Dermis lymphatic vessel endothelial cell (primary cell): Measurements from ENCODE around the gene CBL. TPM values are rescaled to one million over a fixed set of nuclear protein-coding genes. Genes with fewer than 3 reads are reported as not detected.

Source experiments
- total RNA-seq: library from RNA; depleted of rRNA; stranded (reverse); fragments of >200 nt; gene quantifications from 2 replicates; pipeline ENCODE4 v1.2.1, GENCODE V29; 2014

Gene CBL
- 8.1 and 8.8 TPM in 2 replicates for total RNA-seq

DNA sequence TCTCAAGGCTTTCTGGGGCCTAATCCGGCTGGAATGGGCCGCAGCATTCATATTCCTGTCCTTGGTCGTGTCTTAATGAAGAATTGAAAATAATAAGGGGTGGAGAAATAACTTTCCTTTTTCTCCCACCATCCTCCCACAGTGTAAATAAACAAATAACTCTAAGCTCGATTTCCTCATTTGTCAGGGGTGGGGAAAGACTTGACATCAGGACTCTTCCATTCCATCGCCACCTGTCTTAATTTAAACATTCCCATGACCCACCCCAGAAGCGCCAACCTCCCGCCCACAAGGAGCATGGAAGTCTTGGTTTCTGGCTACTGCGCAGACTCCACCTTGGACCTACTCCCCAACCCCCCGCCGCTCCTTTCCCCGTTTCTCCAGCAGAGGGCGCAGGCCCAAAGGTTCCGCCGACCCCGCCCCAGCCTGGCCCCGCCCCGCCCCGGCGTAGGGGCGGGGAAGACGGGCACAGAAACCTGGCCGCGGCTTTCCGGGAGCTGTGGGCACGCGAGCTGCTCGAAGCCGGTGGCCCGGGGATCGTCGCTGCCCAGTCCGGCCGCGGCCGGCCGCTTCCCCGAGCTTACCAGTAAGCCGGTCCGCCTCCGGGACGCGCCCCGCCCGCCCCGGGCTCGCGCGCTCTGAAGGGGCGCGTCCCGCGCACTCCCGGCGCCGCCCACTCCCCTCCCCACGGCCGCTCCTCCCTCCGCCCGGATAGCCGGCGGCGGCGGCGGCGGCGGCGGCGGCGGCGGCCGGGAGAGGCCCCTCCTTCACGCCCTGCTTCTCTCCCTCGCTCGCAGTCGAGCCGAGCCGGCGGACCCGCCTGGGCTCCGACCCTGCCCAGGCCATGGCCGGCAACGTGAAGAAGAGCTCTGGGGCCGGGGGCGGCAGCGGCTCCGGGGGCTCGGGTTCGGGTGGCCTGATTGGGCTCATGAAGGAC lies at the start of gene CBL:
Gene CBL, plus strand, starts transcription at position 766 of the 937 bp plus-strand sequence. Its CDS starts 79 bp downstream, at position 845.

DNA sequence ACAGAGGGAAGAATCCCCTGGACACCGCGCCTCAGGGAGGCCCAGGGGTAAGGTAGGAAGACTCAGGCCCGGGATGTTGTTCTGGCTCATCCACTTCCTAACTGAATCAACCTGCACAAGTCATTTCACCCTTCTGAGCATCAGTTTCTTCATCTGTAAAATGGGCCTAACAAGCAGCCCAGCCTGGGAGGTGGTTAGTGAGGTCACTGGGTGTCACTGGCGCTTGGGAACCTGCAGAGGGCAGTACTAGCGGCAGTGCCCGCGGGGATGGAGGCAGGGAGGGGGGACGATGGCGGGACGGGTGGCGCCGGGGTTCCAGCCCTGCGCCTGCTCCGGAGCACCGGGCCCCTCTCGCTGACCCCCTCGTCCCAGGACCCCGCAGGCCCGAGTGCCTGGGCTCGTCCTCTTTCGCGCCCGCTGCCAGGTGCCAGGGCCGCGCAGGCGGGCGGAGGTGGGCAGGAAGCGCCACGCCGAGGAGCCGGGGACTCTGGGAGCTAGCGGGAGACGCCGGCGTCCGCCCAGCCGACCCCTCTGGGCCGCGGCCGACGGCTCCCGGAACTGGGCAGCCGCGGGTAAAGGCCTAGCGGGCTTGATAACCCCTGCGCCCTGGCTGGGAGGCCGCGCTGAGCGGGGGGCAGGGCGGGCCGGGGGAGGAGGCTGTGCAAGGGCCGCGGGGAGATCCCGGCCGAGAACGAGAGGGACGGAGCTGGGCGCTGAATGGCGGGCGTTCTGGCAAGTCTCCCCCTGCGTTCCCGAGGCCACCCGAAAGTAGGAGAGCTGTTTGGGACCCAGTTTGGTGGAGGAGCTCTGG lies 37.5 kb upstream of the CBL start, which contains the start of gene NLRX1:
Gene NLRX1, plus strand, starts transcription at position 255 of the 811 bp plus-strand sequence. CDS start 2,679 bp downstream, outside the sequence.

DNA sequence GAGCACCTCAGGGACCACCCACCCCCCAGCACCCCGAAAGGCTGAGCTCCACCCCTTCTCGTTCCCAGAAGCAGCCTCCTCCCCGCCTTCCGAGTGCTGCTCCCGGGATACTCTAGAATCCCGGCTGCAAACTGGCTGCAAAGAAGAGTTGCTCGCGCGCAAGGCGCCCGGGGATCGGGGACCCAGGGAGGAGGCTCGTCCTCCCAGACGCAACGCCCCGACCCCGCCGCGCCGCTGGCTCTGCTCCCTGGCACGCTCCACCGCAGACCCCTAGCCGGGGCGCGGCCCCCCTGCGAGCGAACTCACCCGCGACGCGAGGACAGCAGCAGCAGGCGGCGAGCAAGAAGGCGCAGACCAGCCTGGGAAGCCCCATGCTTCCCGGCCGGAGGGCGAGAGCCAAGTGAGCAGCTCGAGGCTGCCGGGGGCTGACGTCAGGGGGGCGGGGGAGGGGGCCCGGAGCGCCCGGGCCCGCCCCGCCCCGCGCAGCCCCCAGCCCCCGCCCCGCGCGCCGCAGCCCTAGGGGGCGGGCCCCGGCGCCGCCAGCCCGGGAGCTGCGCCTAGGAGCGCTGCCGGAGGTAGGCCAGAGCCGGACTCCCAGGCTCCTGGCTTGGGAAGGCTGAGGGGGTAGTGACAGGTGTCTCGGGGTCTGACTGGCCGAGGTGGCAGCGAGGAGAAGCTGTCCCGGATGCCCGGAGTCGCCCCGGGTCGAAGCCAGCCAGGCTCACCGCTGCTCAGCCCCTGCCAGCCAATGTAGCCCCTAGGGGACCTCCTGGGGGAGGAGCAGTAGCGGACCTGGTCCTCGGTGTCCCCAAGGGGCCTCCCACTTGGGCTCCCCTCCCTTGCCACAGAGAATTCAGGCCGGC lies 110.8 kb downstream of the CBL start, which contains the start of gene MCAM:
Gene MCAM, minus strand, starts transcription at position 402 of the 863 bp plus-strand sequence. Its CDS starts 29 bp downstream, at position 373.

DNA sequence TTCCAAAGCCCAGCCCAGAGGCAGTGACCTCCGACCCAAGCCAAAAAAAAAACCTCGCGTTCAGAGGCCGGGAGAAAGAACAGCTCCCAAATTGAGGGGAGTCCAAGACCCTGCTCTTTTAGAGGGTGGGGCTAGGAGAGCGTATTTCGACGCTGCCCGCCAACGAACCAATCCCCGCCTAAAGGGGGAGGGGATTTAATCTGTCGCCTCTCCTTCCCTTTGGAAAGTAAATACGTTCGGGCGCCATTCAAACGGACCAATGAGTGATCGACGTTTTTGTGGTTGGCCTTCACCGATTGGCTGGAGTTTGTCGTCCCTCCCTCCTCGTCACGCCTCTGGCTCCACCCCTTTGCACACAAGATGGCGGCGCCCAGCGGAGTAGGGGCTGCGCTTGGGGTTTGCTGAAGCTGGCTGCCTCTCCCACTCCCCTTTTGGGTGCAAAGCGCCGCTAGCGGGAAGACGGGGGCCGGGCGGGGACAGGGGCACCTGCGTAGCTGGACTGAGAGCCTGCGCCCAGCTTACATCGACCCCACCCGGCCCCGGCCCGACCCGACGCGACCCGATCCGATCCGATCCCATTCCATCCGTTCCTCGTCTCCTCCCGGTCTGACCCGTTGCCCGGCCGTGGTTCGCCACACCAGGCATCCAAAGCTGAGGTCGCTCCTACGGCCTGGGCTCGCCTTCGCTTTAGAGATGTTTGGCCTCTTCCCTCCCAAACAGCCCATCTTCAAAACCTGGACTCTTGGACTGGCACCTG lies 128.2 kb downstream of the CBL start, which contains the start of gene RNF26:
Gene RNF26, plus strand, starts transcription at position 354 of the 757 bp plus-strand sequence. CDS start 596 bp downstream, outside the sequence.

DNA sequence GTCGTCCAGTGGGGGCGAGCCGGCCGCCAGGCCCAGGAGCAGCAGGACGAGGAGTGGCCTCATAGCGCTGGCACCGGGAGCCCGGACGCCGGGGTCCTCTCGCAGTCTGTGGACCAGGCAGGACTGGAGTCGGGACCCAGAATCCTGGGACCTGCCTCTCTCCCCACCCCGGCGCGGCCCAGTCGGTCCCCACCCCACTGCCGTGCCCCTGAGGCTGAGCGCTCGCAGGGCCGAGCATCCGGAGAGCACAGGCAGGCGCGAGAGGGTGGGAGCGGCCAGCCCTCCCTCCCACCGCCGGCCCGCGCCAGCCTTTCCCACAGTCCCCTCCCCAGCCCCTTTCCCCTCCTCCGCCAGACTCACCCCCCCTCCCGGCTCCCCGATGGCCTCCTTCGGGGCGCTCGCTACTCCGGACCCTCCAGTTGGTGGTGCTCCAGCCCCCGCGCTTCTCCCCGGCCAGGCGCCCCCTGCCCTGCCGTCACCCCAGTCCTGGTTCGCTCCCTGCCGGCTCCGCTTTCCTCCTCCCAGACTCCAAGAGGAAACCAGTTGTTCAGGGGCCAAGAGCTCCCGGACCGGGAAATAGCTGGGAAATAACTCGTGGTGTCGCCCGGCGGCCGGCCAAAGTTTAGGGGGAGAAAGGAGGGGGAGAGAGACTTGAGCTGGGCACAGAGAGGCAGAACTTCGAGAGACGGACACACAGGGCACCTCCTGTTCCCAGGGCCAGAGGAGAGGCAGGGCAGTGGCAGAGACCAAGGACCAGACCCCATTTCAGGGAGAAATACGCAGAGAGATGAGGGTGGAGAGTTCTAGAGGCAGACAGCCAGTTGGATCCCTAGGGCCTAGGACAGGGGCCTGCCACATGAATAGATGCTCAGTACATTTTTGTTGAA lies 134.4 kb downstream of the CBL start, which contains the start of gene C1QTNF5:
Gene C1QTNF5, minus strand, starts transcription at position 549 of the 887 bp plus-strand sequence. Its CDS starts 486 bp downstream, at position 63.

DNA sequence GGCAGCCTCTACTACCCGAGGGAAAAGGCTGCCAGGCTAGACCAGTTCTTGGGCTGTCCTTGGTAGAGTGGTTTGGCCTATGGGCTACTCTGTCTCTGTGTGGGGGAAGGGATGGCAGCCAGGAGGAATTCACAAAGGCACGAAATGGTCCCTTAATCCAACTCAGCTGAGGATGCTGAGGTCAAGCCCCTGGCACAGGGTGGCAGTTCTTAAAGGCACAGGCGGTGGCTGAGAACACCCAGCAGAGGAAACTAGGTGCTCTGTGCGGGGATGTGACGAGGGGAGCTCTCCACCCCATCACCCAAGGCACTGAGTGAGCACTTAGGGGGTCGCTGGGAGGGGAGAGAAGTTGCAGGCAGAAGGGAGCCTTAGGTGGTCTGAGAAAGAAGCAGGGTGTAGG lies 140.5 kb downstream of the CBL start, which contains the start of gene MFRP:
Gene MFRP, minus strand, starts transcription at position 101 of the 400 bp plus-strand sequence. CDS start 192 bp downstream, outside the sequence.

Other genes with a start within 250 kb of the CBL start
- not detected in 2 replicates for gene FOXR1, start 234.6 kb upstream of the CBL start, total RNA-seq
- 8.9 and 9.3 TPM in 2 replicates for gene CENATAC, start 208.2 kb upstream of the CBL start, total RNA-seq
- 631 and 888 TPM in 2 replicates for gene RPS25, start 188.0 kb upstream of the CBL start, total RNA-seq
- gene TRAPPC4, start 187.6 kb upstream of the CBL start, total RNA-seq: 66.1 and 89.7 TPM in 2 replicates
- 13.2 and 13.8 TPM in 2 replicates for gene SLC37A4, start 175.5 kb upstream of the CBL start, total RNA-seq
- 199 and 221 TPM in 2 replicates for gene HYOU1, start 149.1 kb upstream of the CBL start, total RNA-seq
- gene VPS11, start 138.5 kb upstream of the CBL start, total RNA-seq: 27.8 and 30.6 TPM in 2 replicates
- gene HMBS, start 121.5 kb upstream of the CBL start, total RNA-seq: 3.3 and 4.0 TPM in 2 replicates
- 12.7 and 13.8 TPM in 2 replicates for gene DPAGT1, start 104.5 kb upstream of the CBL start, total RNA-seq
- gene C2CD2L, start 99.0 kb upstream of the CBL start, total RNA-seq: 2.4 and 3.6 TPM in 2 replicates
- gene HINFP, start 84.8 kb upstream of the CBL start, total RNA-seq: 13.4 and 14.2 TPM in 2 replicates
- gene ABCG4, start 57.3 kb upstream of the CBL start, total RNA-seq: under 0.01 TPM in 2 replicates
- gene NLRX1, start 37.6 kb upstream of the CBL start, total RNA-seq: 9.5 and 11.1 TPM in 2 replicates
- gene NHERF4, start 20.9 kb upstream of the CBL start, total RNA-seq: 0.17 TPM in 1 of 2 replicates, not detected in the other
- 17.2 and 35.5 TPM in 2 replicates for gene MCAM, start 110.8 kb downstream of the CBL start, total RNA-seq
- gene RNF26, start 128.2 kb downstream of the CBL start, total RNA-seq: 2.1 and 2.3 TPM in 2 replicates
- 80.2 and 89.1 TPM in 2 replicates for gene C1QTNF5, start 134.5 kb downstream of the CBL start, total RNA-seq
- under 0.01 TPM in 1 of 2 replicates, not detected in the other for gene MFRP, start 140.4 kb downstream of the CBL start, total RNA-seq
- under 0.01 and 0.26 TPM in 2 replicates for gene USP2, start 175.4 kb downstream of the CBL start, total RNA-seq
- 1.5 and 3.7 TPM in 2 replicates for gene THY1, start 216.8 kb downstream of the CBL start, total RNA-seq